GM13976 (cell line): ENCODE measurements around the gene UTS2B.

ENCODE experiments used
- DNase-seq: peaks from one replicate; pipeline ENCODE4 v3.0.0; 2012; ENCODE audit warnings: low spot score
- CTCF ChIP-seq: IDR thresholded peaks from 2 replicates; pipeline ENCODE4 v1.5.1; 2012; ENCODE audit warnings: borderline replicate concordance, mild to moderate bottlenecking; ENCODE audit not compliant: insufficient read depth; ENCODE audit errors: extremely low read depth, missing control alignments, control extremely low read depth
- in situ Hi-C: fragments of 300-500 bp; cut with MboI; formaldehyde crosslinking; loops from one replicate; pipeline ENCODE4 v1.12.0; 2022; ENCODE audit warnings: low sequenced_read_pairs, mixed read lengths, inconsistent platforms; ENCODE audit not compliant: unreplicated experiment

Gene UTS2B

GRCh38 chr3:191353022-191353777 lies 22.9 kb upstream of the UTS2B start:
- no peak for DNase-seq
- in situ Hi-C loops = no loop called here
- TF ChIP-seq CTCF = no peak

GRCh38 chr3:191352014-191352413 lies 21.7 kb upstream of the UTS2B start:
- no peak for DNase-seq
- in situ Hi-C loops = no loop called here
- no peak for TF ChIP-seq CTCF

- in situ Hi-C loops = no loop called here
- no peak for TF ChIP-seq CTCF
- no peak for DNase-seq
These were observed 20.2 kb upstream of the UTS2B start for GRCh38 chr3:191350396-191351090.

- in situ Hi-C loops = no loop called here
- no peak for DNase-seq
- TF ChIP-seq CTCF = no peak
These were observed 17.8 kb upstream of the UTS2B start for GRCh38 chr3:191348098-191348497.

GRCh38 chr3:191347228-191347627 lies 16.9 kb upstream of the UTS2B start:
- in situ Hi-C loops = no loop called here
- DNase-seq = no peak
- no peak for TF ChIP-seq CTCF

GRCh38 chr3:191345334-191345733 lies 15.0 kb upstream of the UTS2B start:
- in situ Hi-C loops = no loop called here
- TF ChIP-seq CTCF = no peak
- DNase-seq = no peak
